OCI-LY1 (cell line): ENCODE results near the gene MRPL54.

ENCODE experiments used
- CTCF ChIP-seq: fragments of 200-600 bp; sonication (generic), shearing (Covaris generic); IDR thresholded peaks from 2 replicates; pipeline ENCODE4 v1.5.1; 2017; ENCODE audit warnings: mild to moderate bottlenecking, antibody characterized with exemption, low read length, moderate library complexity, mixed read lengths
- EZH2 ChIP-seq: fragments of 200-600 bp; sonication (generic), shearing (Covaris generic); IDR thresholded peaks from 2 replicates; pipeline ENCODE4 v1.8.0; 2017; ENCODE audit warnings: borderline replicate concordance, mixed run types, mild to moderate bottlenecking, antibody characterized with exemption, low read length, moderate library complexity, mixed read lengths

- TF ChIP-seq CTCF (no peak), EZH2 (no peak)
These were observed 43.4 kb downstream of the MRPL54 start for GRCh38 chr19:3805859-3806258.
